ENCODE results near the gene GIMAP2.

GRCh38 chr7:150740053-150740452, 54.5 kb downstream of the GIMAP2 start:
- no peak for TF ChIP-seq EZH2 (IDR thresholded peaks at IDR 0.05; ENCODE audit: borderline replicate concordance, low read depth, low read length, severe bottlenecking)
- TF ChIP-seq, protein P1, sequence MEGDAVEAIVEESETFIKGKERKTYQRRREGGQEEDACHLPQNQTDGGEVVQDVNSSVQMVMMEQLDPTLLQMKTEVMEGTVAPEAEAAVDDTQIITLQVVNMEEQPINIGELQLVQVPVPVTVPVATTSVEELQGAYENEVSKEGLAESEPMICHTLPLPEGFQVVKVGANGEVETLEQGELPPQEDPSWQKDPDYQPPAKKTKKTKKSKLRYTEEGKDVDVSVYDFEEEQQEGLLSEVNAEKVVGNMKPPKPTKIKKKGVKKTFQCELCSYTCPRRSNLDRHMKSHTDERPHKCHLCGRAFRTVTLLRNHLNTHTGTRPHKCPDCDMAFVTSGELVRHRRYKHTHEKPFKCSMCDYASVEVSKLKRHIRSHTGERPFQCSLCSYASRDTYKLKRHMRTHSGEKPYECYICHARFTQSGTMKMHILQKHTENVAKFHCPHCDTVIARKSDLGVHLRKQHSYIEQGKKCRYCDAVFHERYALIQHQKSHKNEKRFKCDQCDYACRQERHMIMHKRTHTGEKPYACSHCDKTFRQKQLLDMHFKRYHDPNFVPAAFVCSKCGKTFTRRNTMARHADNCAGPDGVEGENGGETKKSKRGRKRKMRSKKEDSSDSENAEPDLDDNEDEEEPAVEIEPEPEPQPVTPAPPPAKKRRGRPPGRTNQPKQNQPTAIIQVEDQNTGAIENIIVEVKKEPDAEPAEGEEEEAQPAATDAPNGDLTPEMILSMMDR (IDR thresholded peaks at IDR 0.05; ENCODE audit: borderline replicate concordance, extremely low read depth, low read length, poor library complexity, severe bottlenecking): no peak
